GM19043 (cell line): Measurements from ENCODE around the gene NELFA.

Source experiments
- ATAC-seq: cut with Tn5 transposase; IDR thresholded peaks from one replicate; pipeline ENCODE4 v1.9.1; 2021; ENCODE audit warnings: low read depth; ENCODE audit not compliant: unreplicated experiment

The NELFA gene

DNA sequence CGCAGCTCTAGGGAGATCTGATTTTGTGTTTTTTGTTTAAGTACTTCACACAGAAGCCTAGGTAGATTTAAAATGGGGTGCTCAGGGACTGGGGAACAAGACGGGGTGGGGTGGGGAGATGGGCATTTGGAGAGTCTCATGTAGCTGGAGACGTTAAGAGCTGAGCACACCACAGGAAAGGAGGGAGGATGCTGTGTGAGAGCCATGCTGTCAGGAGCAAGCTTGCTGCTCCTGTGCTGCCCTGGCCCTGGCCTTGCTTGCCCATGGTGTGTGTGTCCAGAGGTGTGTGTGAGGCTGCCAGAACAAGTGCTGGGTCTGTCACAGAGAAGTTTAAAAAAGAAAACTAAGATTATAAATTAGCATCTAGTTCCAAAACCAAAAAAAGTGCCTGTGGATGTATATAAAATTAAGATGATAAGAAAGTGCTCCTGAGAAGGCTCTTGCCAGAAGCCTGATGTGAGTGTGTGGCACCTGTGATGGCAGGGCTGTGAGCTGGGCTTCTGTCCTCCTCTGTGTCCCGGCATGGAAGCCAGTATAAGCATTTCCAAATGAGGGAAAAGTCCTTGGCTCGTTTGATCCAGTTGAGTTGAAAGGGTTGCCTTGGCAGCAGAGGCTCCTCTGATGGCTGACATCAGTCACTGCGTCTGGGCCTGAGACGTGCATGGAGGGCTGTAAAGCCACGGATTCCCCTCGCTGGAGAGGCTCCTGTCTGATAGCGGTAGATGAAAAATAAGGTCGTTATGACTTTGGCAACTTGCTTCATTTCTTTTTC, 63.5 kb downstream of the NELFA start:
- ATAC-seq = no peak

DNA sequence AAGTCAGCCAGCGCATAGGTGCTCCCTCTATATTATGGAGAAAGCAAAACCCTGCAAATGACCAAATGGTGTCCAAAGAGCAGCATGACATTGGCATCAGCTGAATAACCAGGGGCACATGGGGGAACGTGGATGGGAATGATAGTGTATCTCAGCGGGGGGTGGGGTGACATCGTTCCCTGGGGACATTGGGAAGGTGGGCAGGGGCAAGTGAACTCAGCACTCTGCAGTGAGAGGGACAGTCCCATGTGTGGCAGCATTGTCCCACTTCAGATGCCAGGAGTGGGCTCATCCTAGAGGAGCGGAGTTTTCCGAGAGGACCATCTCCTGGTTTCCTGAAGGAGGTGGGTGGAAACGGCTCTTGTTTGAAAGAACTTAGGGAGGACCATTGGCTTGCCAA, 64.8 kb downstream of the NELFA start:
- no peak for ATAC-seq

DNA sequence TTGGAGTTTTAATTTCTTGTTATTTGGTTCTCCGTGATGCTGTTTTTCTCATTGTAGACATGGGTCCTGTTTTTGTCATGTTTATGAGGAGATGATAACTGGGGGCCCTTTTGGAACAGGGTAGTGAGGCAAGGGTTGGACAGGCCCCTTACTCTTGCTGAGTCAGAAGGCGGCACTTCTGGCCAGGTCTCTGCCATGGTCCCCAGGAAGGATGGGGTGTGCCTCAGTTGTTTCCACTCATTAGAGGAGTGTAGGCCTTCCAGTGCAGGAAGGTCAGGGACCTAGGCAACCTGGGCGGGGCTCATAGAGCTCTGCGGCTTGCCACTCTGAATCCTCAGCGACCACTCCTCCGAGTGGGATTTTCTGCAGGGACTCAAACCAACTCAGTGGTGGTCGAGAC, 68.2 kb downstream of the NELFA start:
- no peak for ATAC-seq

GRCh38 chr4:1939664-1940509, 68.9 kb downstream of the NELFA start:
- no peak for ATAC-seq

DNA sequence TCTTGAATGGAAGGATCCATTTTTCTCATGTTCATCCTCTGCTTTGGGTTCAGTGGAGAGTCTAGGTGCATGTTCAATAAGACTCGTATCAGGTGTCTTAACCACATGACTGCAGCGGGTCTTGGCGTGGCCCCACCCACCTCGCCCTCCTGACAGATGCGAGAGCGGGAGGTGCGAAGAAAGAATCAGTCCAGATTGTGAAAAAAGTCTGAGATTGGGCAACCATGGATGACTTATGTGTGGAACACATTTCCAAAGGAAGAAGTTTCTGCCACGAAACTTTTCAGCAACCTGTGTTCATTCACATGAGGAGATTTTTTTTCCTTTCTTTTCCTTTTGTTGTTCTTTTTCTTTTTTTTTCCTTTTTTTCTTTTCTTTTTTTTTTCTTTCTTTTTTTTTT, 70.7 kb downstream of the NELFA start:
- no peak for ATAC-seq

DNA sequence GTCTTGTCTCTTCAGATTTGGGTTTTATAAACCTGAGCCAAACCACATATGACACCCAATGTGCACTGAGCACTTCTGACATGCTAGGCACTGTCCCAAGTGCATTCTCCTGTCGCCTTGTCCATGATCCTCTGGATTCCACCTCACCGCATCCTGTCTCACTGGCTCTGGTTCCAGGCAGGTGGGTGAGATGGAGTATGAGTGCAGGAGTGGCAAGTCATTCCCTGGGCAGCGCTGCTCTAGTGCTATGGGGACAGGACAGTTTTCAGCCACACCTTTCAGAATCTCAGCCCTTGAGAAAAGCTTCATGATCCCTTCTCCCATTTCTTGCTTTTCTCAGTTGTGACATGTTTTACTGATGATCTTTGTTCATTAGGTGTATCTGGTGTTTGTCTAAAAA, 71.2 kb downstream of the NELFA start:
- ATAC-seq = no peak

- ATAC-seq = no peak
Observed at GRCh38 chr4:1933700-1934099, 75.1 kb downstream of the NELFA start.

- ATAC-seq = no peak
Observed at GRCh38 chr4:1932736-1933135, 76.0 kb downstream of the NELFA start.
